Measurements from ENCODE around the gene PRR23E. TPM values are rescaled to one million over a fixed set of nuclear protein-coding genes. Genes with fewer than 3 reads are reported as not detected.

PRR23E gene
- total and polyA plus RNA-seq, 10 of the 15 experiments (the other 5 are each of a cell fraction or from before 2014, with no cell fraction given), result not detected

DNA sequence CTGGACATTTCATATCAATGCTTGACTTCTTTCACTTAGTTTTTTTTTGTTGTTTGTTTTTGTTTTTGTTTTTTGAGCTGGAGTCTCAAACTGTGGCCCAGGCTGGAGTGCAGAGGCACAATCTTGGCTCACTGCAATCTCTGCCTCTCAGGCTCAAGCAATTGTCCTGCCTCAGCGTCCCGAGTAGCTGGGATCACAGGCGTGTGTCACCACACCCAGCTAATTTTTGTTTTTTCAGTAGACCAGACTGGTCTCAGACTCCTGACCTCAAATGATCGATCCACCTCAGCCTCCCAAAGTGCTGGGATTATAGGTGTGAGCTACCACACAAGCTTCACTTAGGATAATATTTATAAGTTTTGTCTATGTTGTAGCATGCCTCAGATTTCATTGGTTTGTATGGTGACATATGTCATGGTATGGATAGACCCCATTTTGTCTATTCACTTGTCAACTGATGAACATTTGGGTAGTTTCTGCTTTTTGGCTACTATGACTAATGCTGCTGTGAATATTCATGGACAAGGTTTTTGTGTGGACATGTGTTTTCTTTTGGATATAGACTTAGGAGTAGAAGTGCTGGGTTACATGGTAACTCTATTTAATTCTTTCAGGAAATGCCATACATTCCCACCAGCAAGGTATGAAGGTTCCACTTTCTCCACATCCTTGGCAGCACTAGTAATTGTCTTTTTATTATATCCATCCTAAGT is 6.8 kb upstream of the PRR23E start:
- DNase-seq (ENCODE audit: low read depth, low spot score), result no peak
- Histone ChIP-seq H3K27ac (ENCODE audit: control insufficient read depth, insufficient read depth) (no peak overlapping the region), H3K4me1 (ENCODE audit: control insufficient read depth, insufficient read depth, low read length) (no peaks in the 10 kb centered on the region), H2AFZ (ENCODE audit: control insufficient read depth, low read depth, low read length) (no peak overlapping the region), H3K79me2 (ENCODE audit: control insufficient read depth, insufficient read depth, low read length) (no peaks in the 10 kb centered on the region), H3K9ac (ENCODE audit: control insufficient read depth, insufficient read depth, low read length) (no peak overlapping the region), H3K27me3 (replicated peaks in 1 of 2; ENCODE audit: control insufficient read depth in 2 of 2, insufficient read depth in 2 of 2, low read length in 1 of 2) (no peaks in the 10 kb centered on the region), H3K9me3 (replicated peaks; ENCODE audit: control insufficient read depth, insufficient read depth, low read length) (no peaks in the 10 kb centered on the region), H3K36me3 (ENCODE audit: control insufficient read depth in 2 of 2, insufficient read depth in 2 of 2, low read length in 1 of 2) (no peaks in the 10 kb centered on the region), H3K4me2 (ENCODE audit: control insufficient read depth, insufficient read depth) (no peak overlapping the region), H4K20me1 (ENCODE audit: control insufficient read depth, insufficient read depth) (no peaks in the 10 kb centered on the region), H3K4me3 (no peak overlapping the region)
- TF ChIP-seq SRF (IDR thresholded peaks at IDR 0.05; ENCODE audit: low read depth in 2 of 2, low read length in 2 of 2) (no peak), RAD51 (IDR thresholded peaks at IDR 0.05) (no peak), MYB (IDR thresholded peaks at IDR 0.05; ENCODE audit: borderline replicate concordance, low read depth, low read length) (no peak), IKZF1 (conservative IDR thresholded peaks at IDR 0.05) (no peak), YBX1 (IDR thresholded peaks at IDR 0.05) (no peak), RELA (IDR thresholded peaks at IDR 0.05; ENCODE audit: borderline replicate concordance, partially characterized antibody) (no peak), MYC (IDR thresholded peaks at IDR 0.05; ENCODE audit: insufficient read depth, insufficient read length, insufficient replicate concordance, low read length, severe bottlenecking) (no peak), NR2C1 (IDR thresholded peaks at IDR 0.05) (no peak), SUZ12 (IDR thresholded peaks at IDR 0.05; ENCODE audit: unreplicated experiment) (no peak), BHLHE40 (IDR thresholded peaks at IDR 0.05; ENCODE audit: borderline replicate concordance in 1 of 2, low read depth in 2 of 2, low read length in 1 of 2) (no peak)
- TF ChIP-seq, protein P1, sequence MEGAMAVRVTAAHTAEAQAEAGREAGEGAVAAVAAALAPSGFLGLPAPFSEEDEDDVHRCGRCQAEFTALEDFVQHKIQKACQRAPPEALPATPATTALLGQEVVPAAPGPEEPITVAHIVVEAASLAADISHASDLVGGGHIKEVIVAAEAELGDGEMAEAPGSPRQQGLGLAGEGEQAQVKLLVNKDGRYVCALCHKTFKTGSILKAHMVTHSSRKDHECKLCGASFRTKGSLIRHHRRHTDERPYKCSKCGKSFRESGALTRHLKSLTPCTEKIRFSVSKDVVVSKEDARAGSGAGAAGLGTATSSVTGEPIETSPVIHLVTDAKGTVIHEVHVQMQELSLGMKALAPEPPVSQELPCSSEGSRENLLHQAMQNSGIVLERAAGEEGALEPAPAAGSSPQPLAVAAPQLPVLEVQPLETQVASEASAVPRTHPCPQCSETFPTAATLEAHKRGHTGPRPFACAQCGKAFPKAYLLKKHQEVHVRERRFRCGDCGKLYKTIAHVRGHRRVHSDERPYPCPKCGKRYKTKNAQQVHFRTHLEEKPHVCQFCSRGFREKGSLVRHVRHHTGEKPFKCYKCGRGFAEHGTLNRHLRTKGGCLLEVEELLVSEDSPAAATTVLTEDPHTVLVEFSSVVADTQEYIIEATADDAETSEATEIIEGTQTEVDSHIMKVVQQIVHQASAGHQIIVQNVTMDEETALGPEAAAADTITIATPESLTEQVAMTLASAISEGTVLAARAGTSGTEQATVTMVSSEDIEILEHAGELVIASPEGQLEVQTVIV (IDR thresholded peaks at IDR 0.05; ENCODE audit: borderline replicate concordance, partially characterized antibody), result no peak
- TF ChIP-seq, protein P2, sequence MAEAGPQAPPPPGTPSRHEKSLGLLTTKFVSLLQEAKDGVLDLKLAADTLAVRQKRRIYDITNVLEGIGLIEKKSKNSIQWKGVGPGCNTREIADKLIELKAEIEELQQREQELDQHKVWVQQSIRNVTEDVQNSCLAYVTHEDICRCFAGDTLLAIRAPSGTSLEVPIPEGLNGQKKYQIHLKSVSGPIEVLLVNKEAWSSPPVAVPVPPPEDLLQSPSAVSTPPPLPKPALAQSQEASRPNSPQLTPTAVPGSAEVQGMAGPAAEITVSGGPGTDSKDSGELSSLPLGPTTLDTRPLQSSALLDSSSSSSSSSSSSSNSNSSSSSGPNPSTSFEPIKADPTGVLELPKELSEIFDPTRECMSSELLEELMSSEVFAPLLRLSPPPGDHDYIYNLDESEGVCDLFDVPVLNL (IDR thresholded peaks at IDR 0.05; ENCODE audit: low read depth, low read length), result no peak
- TF ChIP-seq, protein P3, sequence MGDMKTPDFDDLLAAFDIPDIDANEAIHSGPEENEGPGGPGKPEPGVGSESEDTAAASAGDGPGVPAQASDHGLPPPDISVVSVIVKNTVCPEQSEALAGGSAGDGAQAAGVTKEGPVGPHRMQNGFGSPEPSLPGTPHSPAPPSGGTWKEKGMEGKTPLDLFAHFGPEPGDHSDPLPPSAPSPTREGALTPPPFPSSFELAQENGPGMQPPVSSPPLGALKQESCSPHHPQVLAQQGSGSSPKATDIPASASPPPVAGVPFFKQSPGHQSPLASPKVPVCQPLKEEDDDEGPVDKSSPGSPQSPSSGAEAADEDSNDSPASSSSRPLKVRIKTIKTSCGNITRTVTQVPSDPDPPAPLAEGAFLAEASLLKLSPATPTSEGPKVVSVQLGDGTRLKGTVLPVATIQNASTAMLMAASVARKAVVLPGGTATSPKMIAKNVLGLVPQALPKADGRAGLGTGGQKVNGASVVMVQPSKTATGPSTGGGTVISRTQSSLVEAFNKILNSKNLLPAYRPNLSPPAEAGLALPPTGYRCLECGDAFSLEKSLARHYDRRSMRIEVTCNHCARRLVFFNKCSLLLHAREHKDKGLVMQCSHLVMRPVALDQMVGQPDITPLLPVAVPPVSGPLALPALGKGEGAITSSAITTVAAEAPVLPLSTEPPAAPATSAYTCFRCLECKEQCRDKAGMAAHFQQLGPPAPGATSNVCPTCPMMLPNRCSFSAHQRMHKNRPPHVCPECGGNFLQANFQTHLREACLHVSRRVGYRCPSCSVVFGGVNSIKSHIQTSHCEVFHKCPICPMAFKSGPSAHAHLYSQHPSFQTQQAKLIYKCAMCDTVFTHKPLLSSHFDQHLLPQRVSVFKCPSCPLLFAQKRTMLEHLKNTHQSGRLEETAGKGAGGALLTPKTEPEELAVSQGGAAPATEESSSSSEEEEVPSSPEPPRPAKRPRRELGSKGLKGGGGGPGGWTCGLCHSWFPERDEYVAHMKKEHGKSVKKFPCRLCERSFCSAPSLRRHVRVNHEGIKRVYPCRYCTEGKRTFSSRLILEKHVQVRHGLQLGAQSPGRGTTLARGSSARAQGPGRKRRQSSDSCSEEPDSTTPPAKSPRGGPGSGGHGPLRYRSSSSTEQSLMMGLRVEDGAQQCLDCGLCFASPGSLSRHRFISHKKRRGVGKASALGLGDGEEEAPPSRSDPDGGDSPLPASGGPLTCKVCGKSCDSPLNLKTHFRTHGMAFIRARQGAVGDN (IDR thresholded peaks at IDR 0.05), result no peak
- no peak for FAIRE-seq
- no TSS peak for BruUV-seq (replicated peaks)
- in situ Hi-C loops (cut with MboI), result no loop called here
- ATAC-seq, result no peak
- intact Hi-C loops (cut with micrococcal nuclease; ENCODE audit: unreplicated experiment), result no loop called here
- CTCF ChIA-PET, result no interaction called here
- RAD21 ChIA-PET (ENCODE audit: unreplicated experiment), result no interaction called here
- SMC1A ChIA-PET (ENCODE audit: uncharacterized antibody, unreplicated experiment), result no interaction called here
- 35% methylated on average over 4 of the region's 4 CpGs for WGBS (ENCODE audit: insufficient coverage, insufficient replicate concordance, low lambda C conversion rate, missing lambda C conversion rate)
- POLR2A ChIA-PET, result no interaction called here
